Smooth muscle cell (in vitro differentiated cells): ENCODE data around the gene VPS52. TPM values are rescaled to one million over a fixed set of nuclear protein-coding genes. Genes with fewer than 3 reads are reported as not detected.
A peak's percentile ranks its signal among the peaks of the same experiment; 100 is the strongest.
"Not testable (repeated sequence)": the region's sequence is repeated elsewhere in the genome, so short reads cannot be mapped to it uniquely, and the experiment has no call there.

Experiments used
- DNase-seq: peaks from one replicate; lab custom pipeline; 2025; ENCODE audit not compliant: unreplicated experiment; lab: John Stamatoyannopoulos, UW
- H2AFZ ChIP-seq: fragments of 200-600 bp; sonication (generic); 2 replicates; pipeline ENCODE4 v1.6.0; 2016; ENCODE audit warnings: antibody characterized with exemption, low read depth, mild to moderate bottlenecking
- H3F3A ChIP-seq: fragments of 200-600 bp; sonication (generic); 2 replicates; pipeline ENCODE4 v1.6.0; 2017; ENCODE audit warnings: antibody characterized with exemption, low read depth
- H3K27ac ChIP-seq: fragments of 200-600 bp; sonication (generic); 2 replicates; pipeline ENCODE4 v1.5.1; 2016; ENCODE audit warnings: low read depth, mild to moderate bottlenecking
- H3K27me3 ChIP-seq: fragments of 200-600 bp; sonication (generic); 2 replicates; pipeline ENCODE4 v1.6.1; 2016; ENCODE audit warnings: low read depth, mild to moderate bottlenecking
- H3K36me3 ChIP-seq: fragments of 200-600 bp; sonication (generic); 2 replicates; pipeline ENCODE4 v1.5.1; 2016; ENCODE audit warnings: low read depth
- H3K4me1 ChIP-seq: fragments of 200-600 bp; sonication (generic); 2 replicates; pipeline ENCODE4 v1.5.1; 2016; ENCODE audit warnings: low read depth
- H3K4me2 ChIP-seq: fragments of 200-600 bp; sonication (generic); 2 replicates; pipeline ENCODE4 v1.6.0; 2016; ENCODE audit warnings: mild to moderate bottlenecking
- H3K4me3 ChIP-seq: fragments of 200-600 bp; sonication (generic); 2 replicates; pipeline ENCODE4 v1.5.1; 2016; ENCODE audit warnings: mild to moderate bottlenecking
- H3K79me2 ChIP-seq: fragments of 200-600 bp; sonication (generic); 2 replicates; pipeline ENCODE4 v1.6.0; 2016; ENCODE audit warnings: low read depth, mild to moderate bottlenecking
- H3K9ac ChIP-seq: fragments of 200-600 bp; sonication (generic); 2 replicates; pipeline ENCODE4 v1.6.0; 2016; ENCODE audit warnings: low read depth
- H3K9me3 ChIP-seq: fragments of 200-600 bp; sonication (generic); replicated peaks from 2 replicates; pipeline ENCODE4 v1.5.1; 2016; ENCODE audit warnings: low read depth
- H4K20me1 ChIP-seq: fragments of 200-600 bp; sonication (generic); 2 replicates; pipeline ENCODE4 v1.6.0; 2016; ENCODE audit warnings: low read depth
- CTCF ChIP-seq: fragments of 200-600 bp; sonication (generic); IDR thresholded peaks from 2 replicates; pipeline ENCODE4 v1.5.1; 2017; ENCODE audit warnings: borderline replicate concordance, mild to moderate bottlenecking, antibody characterized with exemption; ENCODE audit not compliant: insufficient read depth, poor library complexity, severe bottlenecking
- WGBS: methylation state at CpG from one replicate; pipeline ENCODE4 v1.1.7; 2016; ENCODE audit warnings: low lambda C conversion rate; 5-methylcytosine and 5-hydroxymethylcytosine counted together
- polyA plus RNA-seq: library from polyadenylated mRNA; unstranded; fragments of >200 nt; fragmentation: Nextera tagmentation; extraction: Ambion mirVana; gene quantifications from 2 replicates; pipeline ENCODE4 v1.2.1, GENCODE V29; 2016
- total RNA-seq: library from RNA; depleted of rRNA; stranded (reverse); fragments of >200 nt; gene quantifications from 2 replicates; pipeline ENCODE4 v1.2.3, GENCODE V29; 2014

The VPS52 gene
- total and polyA plus RNA-seq, 2 experiments from 2014 or later = 22.6 to 34.7 TPM

GRCh38 chr6:33288141-33288920 lies 16.7 kb upstream of the VPS52 start:
- Histone ChIP-seq H3K4me1 (peaks cover 13% of the 10 kb centered on the region), H3K9ac (peak overlapping the region; percentile 83), H3K9me3 (no peaks in the 10 kb centered on the region), H2AFZ (peak overlapping the region; percentile 91), H3K27ac (peak overlapping the region; percentile 36), H3F3A (peaks cover 15% of the 10 kb centered on the region), H4K20me1 (no peaks in the 10 kb centered on the region), H3K79me2 (peaks cover 41% of the 10 kb centered on the region), H3K27me3 (no peaks in the 10 kb centered on the region), H3K4me2 (peak overlapping the region; percentile 94), H3K4me3 (peak overlapping the region; percentile 70), H3K36me3 (no peaks in the 10 kb centered on the region)
- WGBS = 24% methylated on average over 21 of the region's 21 CpGs
- DNase-seq = no peak
- TF ChIP-seq CTCF = no peak

- H3K27me3 ChIP-seq = no peaks in the 10 kb centered on the region
- H3K36me3 ChIP-seq = no peaks in the 10 kb centered on the region
- no peak overlapping the region for H3K9ac ChIP-seq
- no peak for DNase-seq
- TF ChIP-seq CTCF = no peak
- H4K20me1 ChIP-seq = no peaks in the 10 kb centered on the region
- H3K4me2 ChIP-seq = peak overlapping the region; percentile 94
- H3K27ac ChIP-seq = no peak overlapping the region
- H3K9me3 ChIP-seq = no peaks in the 10 kb centered on the region
- WGBS = 94% methylated on average over 22 of the region's 22 CpGs
- peaks cover 41% of the 10 kb centered on the region for H3K79me2 ChIP-seq
- H3K4me3 ChIP-seq = no peak overlapping the region
- no peak overlapping the region for H2AFZ ChIP-seq
- peaks cover 13% of the 10 kb centered on the region for H3K4me1 ChIP-seq
- H3F3A ChIP-seq = peaks cover 6% of the 10 kb centered on the region
Observed at GRCh38 chr6:33286946-33287914, 15.6 kb upstream of the VPS52 start.

- H3K27ac ChIP-seq, DNase-seq, H3K9ac ChIP-seq, H3K4me2 ChIP-seq, H3K4me1 ChIP-seq, H2AFZ ChIP-seq, H3K27me3 ChIP-seq, H3K9me3 ChIP-seq, H3K36me3 ChIP-seq, H3K4me3 ChIP-seq, H3F3A ChIP-seq, H4K20me1 ChIP-seq: not testable (repeated sequence)
- peaks cover 37% of the 10 kb centered on the region for H3K79me2 ChIP-seq
- 96% methylated on average over 4 of the region's 4 CpGs for WGBS
Observed at GRCh38 chr6:33285214-33285613, 13.5 kb upstream of the VPS52 start.

GRCh38 chr6:33280539-33280938 lies 8.9 kb upstream of the VPS52 start:
- TF ChIP-seq CTCF = no peak
- DNase-seq = no peak
- H4K20me1 ChIP-seq = peaks cover 10% of the 10 kb centered on the region
- no peak overlapping the region for H3K4me2 ChIP-seq
- no peaks in the 10 kb centered on the region for H3K9me3 ChIP-seq
- WGBS = 98% methylated on average over 6 of the region's 6 CpGs
- no peak overlapping the region for H3K9ac ChIP-seq
- no peak overlapping the region for H3K4me3 ChIP-seq
- H2AFZ ChIP-seq = no peak overlapping the region
- no peak overlapping the region for H3K27ac ChIP-seq
- no peaks in the 10 kb centered on the region for H3K36me3 ChIP-seq
- H3K27me3 ChIP-seq = no peaks in the 10 kb centered on the region
- peaks cover 11% of the 10 kb centered on the region for H3F3A ChIP-seq
- H3K4me1 ChIP-seq = peaks cover 12% of the 10 kb centered on the region
- H3K79me2 ChIP-seq = peaks cover 6% of the 10 kb centered on the region
